HepG2 (cell line): ENCODE measurements around the gene MAPK4. TPM values are rescaled to one million over a fixed set of nuclear protein-coding genes. Genes with fewer than 3 reads are reported as not detected.

Experiments used
- ATAC-seq: fragments of 200-7000 bp; cut with Tn5 transposase; 3 replicates; pipeline ENCODE4 v1.9.1; 2020; ENCODE audit warnings: mild to moderate bottlenecking, moderate library complexity
- BruUV-seq: library from RNA; stranded (reverse); fragments of 400-500 nt; replicated peaks from 2 replicates; lab custom pipeline; 2021; lab: Mats Ljungman, UMichigan
- CTCF ChIA-PET: fragments of 300-600 bp; formaldehyde crosslinking; extraction: SDS; loops from one replicate; lab custom pipeline; 2021; ENCODE audit warnings: low total read pairs, inconsistent platforms, low intra/inter-chr PET ratio; lab: Yijun Ruan, JAX
- POLR2A ChIA-PET: fragments of 350-600 bp; sonication (Branson Sonifier 250); formaldehyde crosslinking; loops from one replicate; lab custom pipeline; 2020; ENCODE audit warnings: antibody characterized with exemption, inconsistent platforms; lab: Yijun Ruan, JAX
- DNase-seq: peaks from one replicate; pipeline ENCODE4 v3.0.0-alpha.2; 2015; ENCODE audit warnings: low spot score
- FAIRE-seq: peaks from 3 replicates; lab custom pipeline; 2011; peaks lifted over from hg19 to GRCh38; lab: Jason Lieb, UNC
- H2AFZ ChIP-seq: one replicate; pipeline ENCODE4 v1.6.1; 2011; ENCODE audit warnings: low read length, inconsistent platforms
- H3K27ac ChIP-seq: fragments of 300-600 bp; 3 replicates; pipeline ENCODE4 v1.8.0; 2011; ENCODE audit warnings: mixed run types, mild to moderate bottlenecking, mixed read lengths, low read length, inconsistent platforms; ENCODE audit not compliant: insufficient read depth; ENCODE audit errors: extremely low read length
- H3K27me3 ChIP-seq, 2 experiments: fragments of 200-600 bp in 1 of 2; 2 replicates in 1 of 2; 3 replicates in 1 of 2; pipeline versions ENCODE4 v1.6.0 to v1.8.0; 2011; ENCODE audit warnings: low read length in 2 of 2, mild to moderate bottlenecking in 2 of 2, moderate library complexity in 2 of 2, inconsistent platforms in 1 of 2; ENCODE audit not compliant: insufficient read depth in 2 of 2, control insufficient read depth in 1 of 2
- H3K36me3 ChIP-seq, 2 experiments: fragments of 200-600 bp in 1 of 2; replicated peaks in 1 of 2; 2 replicates in 1 of 2; 3 replicates in 1 of 2; pipeline versions ENCODE4 v1.5.1 to v1.8.0; 2011; ENCODE audit warnings: low read length in 2 of 2, inconsistent platforms in 1 of 2; ENCODE audit not compliant: insufficient read depth in 2 of 2, control insufficient read depth in 1 of 2
- H3K4me1 ChIP-seq: 2 replicates; pipeline ENCODE4 v1.5.1; 2012; ENCODE audit warnings: low read length, inconsistent platforms; ENCODE audit not compliant: insufficient read depth
- H3K4me2 ChIP-seq: 2 replicates; pipeline ENCODE4 v1.6.0; 2011; ENCODE audit warnings: low read depth, low read length, inconsistent platforms
- H3K4me3 ChIP-seq, 3 experiments: fragments of 200-600 bp in 1 of 3; sonication (generic), shearing (Covaris generic) in 1 of 3; replicated peaks in 1 of 3; 2 replicates each; pipeline ENCODE4 v1.5.1; 2011 to 2016; ENCODE audit warnings: low read length in 3 of 3, inconsistent platforms in 2 of 3, low read depth in 2 of 3, mild to moderate bottlenecking in 2 of 3, control low read depth in 1 of 3, mixed read lengths in 1 of 3; ENCODE audit not compliant: insufficient read depth in 1 of 3
- H3K79me2 ChIP-seq: one replicate; pipeline ENCODE4 v1.6.1; 2011; ENCODE audit warnings: low read length, inconsistent platforms; ENCODE audit not compliant: insufficient read depth
- H3K9ac ChIP-seq: 2 replicates; pipeline ENCODE4 v1.6.0; 2011; ENCODE audit warnings: mild to moderate bottlenecking, low read depth, low read length, inconsistent platforms; ENCODE audit not compliant: insufficient read depth
- H3K9me3 ChIP-seq: 2 replicates; pipeline ENCODE4 v1.5.1; 2012; ENCODE audit warnings: mild to moderate bottlenecking, low read length
- H4K20me1 ChIP-seq: 2 replicates; pipeline ENCODE4 v1.6.0; 2011; ENCODE audit warnings: inconsistent platforms, mild to moderate bottlenecking, low read length, moderate library complexity; ENCODE audit not compliant: insufficient read depth
- ATM ChIP-seq: fragments of 450-650 bp; IDR thresholded peaks from 2 replicates; pipeline ENCODE4 v1.7.1; 2017; ENCODE audit warnings: mild to moderate bottlenecking, borderline replicate concordance
- ETV6 ChIP-seq: sonication (generic); formaldehyde crosslinking; conservative IDR thresholded peaks from 2 replicates; pipeline ENCODE4 v1.4.0; 2020; ENCODE audit warnings: missing genetic modification reagents
- MAX ChIP-seq: IDR thresholded peaks from 2 replicates; pipeline ENCODE4 v1.6.1; 2012; ENCODE audit warnings: inconsistent platforms
- SMYD3 ChIP-seq: sonication (generic); formaldehyde crosslinking; IDR thresholded peaks from 2 replicates; pipeline ENCODE4 v1.8.1; 2023; ENCODE audit warnings: mild to moderate bottlenecking, missing genetic modification reagents
- TBL1XR1 ChIP-seq: fragments of 150-350 bp; IDR thresholded peaks from 2 replicates; pipeline ENCODE4 v1.6.1; 2014; ENCODE audit warnings: borderline replicate concordance, low read length; ENCODE audit not compliant: partially characterized antibody
- YEATS2 ChIP-seq: sonication (generic); formaldehyde crosslinking; IDR thresholded peaks from 2 replicates; pipeline ENCODE4 v1.4.0; 2020; ENCODE audit warnings: missing genetic modification reagents, borderline replicate concordance
- ZNF232 ChIP-seq: sonication (generic); formaldehyde crosslinking; IDR thresholded peaks from 2 replicates; pipeline ENCODE4 v1.4.0; 2020; ENCODE audit warnings: missing genetic modification reagents, borderline replicate concordance
- ZNF556 ChIP-seq: sonication (generic); formaldehyde crosslinking; IDR thresholded peaks from 2 replicates; pipeline ENCODE4 v1.4.0; 2020; ENCODE audit warnings: mild to moderate bottlenecking, missing genetic modification reagents, borderline replicate concordance
- ZNF576 ChIP-seq: sonication (generic); formaldehyde crosslinking; IDR thresholded peaks from 2 replicates; pipeline ENCODE4 v1.4.0; 2020; ENCODE audit warnings: mild to moderate bottlenecking, missing genetic modification reagents
- ZNF883 ChIP-seq: sonication (generic); formaldehyde crosslinking; IDR thresholded peaks from 2 replicates; pipeline ENCODE4 v1.5.1; 2020; ENCODE audit warnings: mild to moderate bottlenecking, missing genetic modification reagents; ENCODE audit errors: not compliant biosample characterization
- ZSCAN22 ChIP-seq: sonication (generic); formaldehyde crosslinking; IDR thresholded peaks from 2 replicates; pipeline ENCODE4 v1.4.0; 2020; ENCODE audit warnings: mild to moderate bottlenecking, missing genetic modification reagents
- WGBS: methylation state at CpG from one replicate; pipeline ENCODE4 v1.1.6; 2017; ENCODE audit warnings: low lambda C conversion rate; 5-methylcytosine and 5-hydroxymethylcytosine counted together
- in situ Hi-C: cut with HindIII; loops from 2 replicates; pipeline ENCODE4 v1.10.0; 2017; ENCODE audit warnings: low pct_unique_long_range_greater_than_20kb; ENCODE audit not compliant: extremely low pct_ligation_motif_present
- intact Hi-C: fragments of 100-400 bp; cut with micrococcal nuclease; formaldehyde crosslinking; loops from one replicate; pipeline ENCODE4 v1.10.0; 2022; ENCODE audit not compliant: unreplicated experiment
- polyA plus RNA-seq, 8 experiments: library from polyadenylated mRNA; depleted of rRNA in 3 of 8; stranded (reverse) in 7 of 8; unstranded in 1 of 8; fragments of >200 nt; fragmentation: Illumina TruSeq in 4 of 8; extraction: Trizol in 4 of 8; gene quantifications; 2 replicates each; pipeline versions ENCODE4 v1.2.1 to v1.2.3, GENCODE V29; 2011 to 2016; ENCODE audit warnings: low read depth in 4 of 8, missing spikeins in 1 of 8, mixed read lengths in 1 of 8; ENCODE audit not compliant: insufficient read depth in 1 of 8
- total RNA-seq, 5 experiments: library from RNA; depleted of rRNA; stranded (reverse); fragments of >200 nt; fragmentation: Illumina TruSeq; extraction: Trizol; gene quantifications; 2 replicates each; pipeline ENCODE4 v1.2.3, GENCODE V29; 2016; ENCODE audit warnings: low read depth in 1 of 5

Gene MAPK4
- total and polyA plus RNA-seq, 2 of the 13 experiments (the other 11 are each of a cell fraction or from before 2014, with no cell fraction given): not detected

DNA sequence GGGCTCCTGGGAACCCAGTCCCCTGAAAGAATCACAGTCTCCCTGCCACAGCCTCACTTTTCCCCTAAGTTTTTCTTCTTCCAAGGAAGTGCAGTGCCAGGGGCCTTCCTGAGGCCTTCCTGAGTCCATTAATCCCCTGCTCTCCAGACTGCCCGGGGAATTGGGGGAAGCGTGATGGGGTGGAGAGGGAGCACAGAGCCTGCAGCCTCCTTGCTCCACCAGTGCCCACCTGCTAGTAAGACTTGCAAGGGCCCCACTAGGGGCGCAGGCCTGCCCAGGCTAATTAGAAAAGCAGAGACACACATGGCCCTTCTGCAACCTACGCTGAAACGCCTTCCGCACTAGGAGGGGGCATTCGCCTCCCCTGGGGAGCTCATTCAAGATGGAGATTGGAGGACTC, 149.3 kb downstream of the MAPK4 start:
- Histone ChIP-seq H3K4me3 (no peak overlapping the region), H3K36me3 (no peaks in the 10 kb centered on the region), H3K79me2 (no peaks in the 10 kb centered on the region), H3K27me3 (no peaks in the 10 kb centered on the region; a peak in 2 of 5 replicates), H4K20me1 (no peaks in the 10 kb centered on the region), H3K4me1 (no peaks in the 10 kb centered on the region), H3K4me2 (no peak overlapping the region), H3K9ac (no peak overlapping the region), H2AFZ (no peak overlapping the region), H3K9me3 (no peaks in the 10 kb centered on the region), H3K27ac (no peak overlapping the region)
- CTCF ChIA-PET: no interaction called here
- WGBS: 53% methylated on average over 4 of the region's 7 CpGs
- BruUV-seq: no TSS peak
- TF ChIP-seq ZNF883 (CRISPR knock-in tag) (no peak), MAX (no peak), ATM (no peak), ZNF232 (CRISPR knock-in tag) (no peak)
- intact Hi-C loops: no loop called here
- in situ Hi-C loops: no loop called here
- ATAC-seq (peak; percentile 64), DNase-seq (no peak), FAIRE-seq (no peak)
- POLR2A ChIA-PET: no interaction called here

DNA sequence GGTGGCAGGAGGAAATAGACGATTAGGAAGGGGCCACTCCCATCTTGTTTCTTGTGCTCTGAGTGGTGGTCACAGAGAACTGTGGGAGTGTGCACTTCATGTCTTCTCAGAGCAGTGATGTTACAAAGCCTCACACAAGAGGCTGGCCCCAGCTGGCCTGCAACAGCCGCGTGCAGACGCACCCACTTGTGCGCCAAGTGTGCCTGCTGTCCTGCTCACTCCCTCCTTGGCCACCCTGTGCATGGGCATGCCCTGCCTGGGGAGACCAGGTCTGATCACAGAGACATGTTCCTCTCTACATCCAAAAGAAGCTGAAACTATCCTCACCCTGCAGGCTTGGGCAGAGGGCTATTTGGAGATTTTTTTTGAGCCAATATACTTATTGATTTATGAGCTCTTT, 151.5 kb downstream of the MAPK4 start:
- no peaks in the 10 kb centered on the region; a peak in 2 of 5 replicates for H3K27me3 ChIP-seq
- intact Hi-C loops (no loop called here), in situ Hi-C loops (no loop called here)
- BruUV-seq: no TSS peak
- no peaks in the 10 kb centered on the region for H3K9me3 ChIP-seq
- no peak for DNase-seq
- no peaks in the 10 kb centered on the region for H3K36me3 ChIP-seq
- no peak for ATAC-seq
- FAIRE-seq: no peak
- POLR2A ChIA-PET: no interaction called here
- CTCF ChIA-PET: no interaction called here
- H2AFZ ChIP-seq: no peak overlapping the region
- TF ChIP-seq ZSCAN22 (CRISPR knock-in tag) (no peak), ETV6 (CRISPR knock-in tag) (no peak), TBL1XR1 (no peak), ZNF576 (no peak), SMYD3 (CRISPR knock-in tag) (no peak), YEATS2 (CRISPR knock-in tag) (no peak), ZNF556 (CRISPR knock-in tag) (no peak)
- H3K27ac ChIP-seq: no peak overlapping the region
- no peak overlapping the region for H3K9ac ChIP-seq
- H3K4me1 ChIP-seq: no peaks in the 10 kb centered on the region
- no peaks in the 10 kb centered on the region for H3K79me2 ChIP-seq
- H4K20me1 ChIP-seq: no peaks in the 10 kb centered on the region
- WGBS: no CpG with 5 or more reads among the region's 5 CpGs
- H3K4me2 ChIP-seq: no peak overlapping the region
- H3K4me3 ChIP-seq: no peak overlapping the region
